NCI-H146 treated with DMSO at 0.1 percent for 48 hours (cell line): ENCODE measurements around the gene POLR2E.

Experiments
- DNase-seq: peaks from one replicate; lab custom pipeline; 2025; ENCODE audit not compliant: unreplicated experiment; lab: John Stamatoyannopoulos, UW

Gene POLR2E

DNA sequence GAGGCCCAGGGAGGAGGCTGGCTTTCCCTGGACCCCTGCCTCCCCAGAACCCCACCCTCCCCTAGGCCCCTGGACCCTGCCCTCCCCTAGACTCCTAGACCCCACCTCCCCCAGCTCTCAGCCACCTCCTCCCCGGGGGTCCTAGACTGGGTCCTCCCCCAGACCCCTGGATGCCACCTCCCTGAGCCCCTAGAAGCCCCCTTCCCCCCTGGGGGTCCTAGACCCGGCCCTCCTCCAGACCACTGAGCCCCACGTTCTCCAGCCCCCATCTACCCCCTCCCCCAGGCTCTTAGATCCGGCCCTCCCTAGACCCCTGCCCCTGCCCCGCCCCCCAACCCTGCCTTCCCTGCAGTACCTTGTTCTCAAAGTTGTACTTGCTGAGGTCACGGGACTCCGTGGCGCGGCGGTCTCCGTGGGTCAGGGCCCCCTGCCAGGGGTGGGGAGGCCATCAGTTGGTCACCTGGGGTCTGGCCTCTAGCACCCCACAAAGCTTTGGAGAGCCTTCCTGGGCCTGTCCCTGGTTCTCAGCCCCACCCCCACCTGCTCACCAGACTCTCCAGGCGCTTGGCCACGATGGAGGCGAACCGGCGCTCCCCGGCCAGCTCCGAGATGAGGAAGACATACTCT lies 16.6 kb upstream of the POLR2E start:
- no peak for DNase-seq

DNA sequence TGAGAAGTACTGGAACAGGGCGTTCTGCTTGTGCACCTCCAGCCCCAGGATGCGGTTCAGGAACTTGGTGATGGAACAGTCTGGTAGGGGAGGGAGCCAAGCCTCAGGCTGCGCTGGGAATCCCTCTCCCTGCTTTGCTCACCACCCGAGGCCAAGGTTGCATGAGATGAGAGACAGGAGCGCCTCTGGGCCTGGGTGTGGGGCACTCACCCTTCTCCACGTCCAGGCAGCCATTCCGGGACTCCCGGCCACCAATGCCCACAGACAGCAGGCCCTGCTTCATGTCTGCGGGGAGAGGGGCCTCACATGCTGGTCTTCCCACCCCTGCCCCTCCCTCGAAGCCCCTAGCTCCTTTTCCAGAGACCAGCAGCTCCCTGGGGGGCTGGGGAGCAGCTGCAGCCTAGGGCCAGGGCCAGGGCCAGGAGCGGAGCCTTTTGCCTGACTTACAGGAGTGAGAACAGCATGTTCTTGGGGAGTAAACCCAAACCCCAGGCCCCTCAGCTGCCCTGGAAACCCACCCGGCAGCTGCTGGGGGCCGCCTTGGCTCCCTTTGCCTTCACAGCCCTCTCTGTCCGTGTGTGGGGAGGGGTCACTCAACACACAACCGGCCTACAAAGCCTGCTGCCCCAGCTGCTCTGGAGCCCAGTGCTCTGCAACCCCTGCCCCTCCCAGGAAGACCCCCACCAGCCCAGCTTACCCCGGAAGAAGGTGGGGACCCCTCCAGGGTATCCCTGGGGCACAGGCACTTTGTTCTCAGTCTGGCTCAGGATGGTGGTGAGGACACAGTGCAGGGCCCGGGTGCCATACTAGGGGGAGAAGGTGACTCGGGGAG lies 15.8 kb upstream of the POLR2E start:
- no peak for DNase-seq

DNA sequence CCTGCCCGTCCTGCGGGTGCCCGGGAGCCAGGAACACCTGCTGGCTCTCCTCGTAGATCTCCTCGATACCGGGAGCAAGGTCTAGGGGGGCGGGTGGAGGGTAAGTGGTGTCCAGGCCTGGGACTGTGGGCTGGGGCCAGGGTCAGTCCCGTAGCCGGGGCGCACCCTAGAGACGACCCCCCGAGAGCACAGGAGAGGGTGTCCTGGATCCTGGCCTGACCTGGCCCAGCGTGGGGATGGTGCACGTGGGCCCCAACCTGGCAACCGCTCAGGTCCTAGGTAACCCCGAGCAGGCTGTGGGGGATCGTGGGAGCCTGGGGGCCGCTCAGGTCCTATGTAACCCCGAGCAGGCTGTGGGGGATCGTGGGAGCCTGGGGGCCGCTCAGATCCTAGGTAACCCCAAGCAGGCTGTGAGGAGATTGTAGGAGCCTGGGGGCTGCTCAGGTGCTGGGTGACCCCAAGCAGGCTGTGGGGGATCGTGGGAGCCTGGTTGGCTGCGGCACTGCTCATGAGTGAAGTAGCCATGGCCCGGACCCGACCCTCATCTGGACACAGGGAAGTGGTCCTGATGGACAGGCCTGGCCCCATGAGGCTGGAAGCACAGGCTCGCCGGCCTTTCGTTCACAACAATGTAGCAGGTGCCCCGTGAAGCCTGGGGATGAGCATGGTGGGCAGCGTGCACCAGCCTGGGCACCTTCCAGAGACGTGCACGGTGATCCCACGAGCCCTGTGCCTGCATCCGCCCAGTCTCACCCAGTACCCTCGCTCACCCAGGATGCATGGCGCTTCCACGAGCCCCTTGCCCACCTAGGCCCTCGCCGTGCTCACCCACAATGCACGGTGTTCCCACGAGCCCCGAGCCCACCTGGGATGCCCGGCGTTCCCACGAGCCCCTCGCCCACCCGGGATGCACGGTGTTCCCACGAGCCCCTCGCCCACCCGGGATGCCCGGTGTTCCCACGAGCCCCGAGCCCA lies 14.8 kb upstream of the POLR2E start:
- no peak for DNase-seq

DNA sequence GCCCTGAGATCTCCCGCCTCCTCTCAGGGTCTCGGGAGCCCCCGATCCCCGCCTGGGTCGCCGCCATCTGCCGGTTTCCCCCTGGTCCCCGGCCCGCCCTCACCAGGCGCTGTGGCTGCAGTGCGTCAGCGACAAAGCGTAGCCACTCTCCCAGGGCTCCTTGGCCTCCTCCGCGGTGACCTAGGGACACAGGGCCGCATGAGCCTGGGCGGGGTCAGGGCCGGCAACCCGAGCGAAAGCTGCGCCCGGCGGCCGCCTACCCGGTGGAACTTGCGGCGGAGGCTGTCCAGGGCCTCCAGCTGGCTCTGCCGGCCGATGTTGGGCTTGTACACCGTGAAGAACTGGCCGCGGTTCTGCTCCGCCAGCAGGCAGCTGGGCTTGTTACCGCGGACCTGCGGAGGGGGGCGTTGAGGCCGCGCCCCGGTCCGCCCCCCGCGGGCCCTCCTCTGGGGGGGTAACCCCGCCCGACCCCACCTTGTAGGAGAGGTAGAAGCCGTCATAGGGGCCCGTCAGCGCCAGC lies 13.9 kb upstream of the POLR2E start:
- DNase-seq, result no peak

DNA sequence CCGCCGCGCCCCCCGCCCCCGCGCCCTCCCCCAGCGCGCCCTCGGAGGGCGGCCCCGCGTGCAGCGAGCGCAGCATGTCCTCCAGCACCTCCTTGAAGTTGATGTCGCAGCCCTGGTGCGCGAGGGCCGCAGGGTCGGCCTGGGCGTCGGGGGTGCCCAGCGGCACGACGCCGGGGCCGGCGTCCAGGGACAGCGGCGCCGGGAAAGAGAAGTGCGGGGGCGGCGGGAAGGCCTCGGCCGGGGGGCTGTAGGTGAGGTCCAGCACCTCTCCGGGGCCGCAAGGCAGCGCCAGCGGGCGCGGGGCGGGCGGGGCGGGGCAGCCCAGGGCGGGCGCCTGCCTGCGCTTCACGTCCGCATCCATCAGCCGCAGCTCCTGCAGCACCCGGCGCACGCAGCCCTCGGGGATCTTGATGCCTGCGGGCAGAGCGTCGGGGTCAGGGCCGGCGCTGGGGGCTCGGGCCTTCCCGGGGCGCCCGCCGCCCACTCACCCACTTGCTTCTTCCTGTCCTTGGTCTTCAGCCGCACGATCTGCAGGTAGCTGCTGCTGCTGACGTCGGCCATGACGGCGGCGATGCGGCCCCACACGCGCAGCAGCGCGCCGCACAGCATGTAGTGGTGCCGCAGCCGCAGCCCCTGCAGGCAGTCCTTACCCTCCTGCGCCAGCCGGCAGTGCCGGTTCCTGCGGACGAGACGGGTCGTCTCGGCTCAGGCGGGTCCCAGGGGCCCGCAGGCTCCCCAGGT lies 13.3 kb upstream of the POLR2E start:
- no peak for DNase-seq

DNA sequence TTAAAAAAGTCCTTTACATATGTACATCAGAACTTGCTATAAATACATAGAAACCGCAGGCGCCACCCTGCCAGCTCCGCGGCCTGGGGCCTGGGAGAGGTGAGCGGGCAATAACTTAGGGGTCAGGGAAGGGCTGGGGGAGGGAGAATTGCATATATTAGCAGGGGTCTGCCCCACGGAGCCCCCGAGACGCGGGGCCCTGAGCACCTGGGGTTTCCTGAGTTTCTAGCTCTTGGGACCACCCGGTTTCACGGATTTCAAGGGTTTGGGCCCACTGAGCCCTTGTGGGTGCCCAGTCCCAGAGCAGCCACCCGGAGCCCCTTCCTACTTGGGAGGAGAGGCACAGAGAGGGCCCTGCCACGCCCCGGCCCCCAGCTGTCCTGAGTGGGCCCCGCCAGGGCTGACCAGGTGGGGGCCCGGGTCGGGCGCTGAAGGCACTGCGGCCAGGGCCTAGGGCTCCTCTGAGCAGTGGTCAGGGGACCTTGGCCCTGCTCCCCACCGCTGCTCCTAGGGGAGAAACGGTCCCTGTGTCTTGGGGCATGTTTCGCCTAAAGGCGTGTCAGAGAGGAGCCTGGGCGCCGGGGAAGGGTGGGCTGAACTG lies 12.6 kb upstream of the POLR2E start:
- DNase-seq, result no peak

DNA sequence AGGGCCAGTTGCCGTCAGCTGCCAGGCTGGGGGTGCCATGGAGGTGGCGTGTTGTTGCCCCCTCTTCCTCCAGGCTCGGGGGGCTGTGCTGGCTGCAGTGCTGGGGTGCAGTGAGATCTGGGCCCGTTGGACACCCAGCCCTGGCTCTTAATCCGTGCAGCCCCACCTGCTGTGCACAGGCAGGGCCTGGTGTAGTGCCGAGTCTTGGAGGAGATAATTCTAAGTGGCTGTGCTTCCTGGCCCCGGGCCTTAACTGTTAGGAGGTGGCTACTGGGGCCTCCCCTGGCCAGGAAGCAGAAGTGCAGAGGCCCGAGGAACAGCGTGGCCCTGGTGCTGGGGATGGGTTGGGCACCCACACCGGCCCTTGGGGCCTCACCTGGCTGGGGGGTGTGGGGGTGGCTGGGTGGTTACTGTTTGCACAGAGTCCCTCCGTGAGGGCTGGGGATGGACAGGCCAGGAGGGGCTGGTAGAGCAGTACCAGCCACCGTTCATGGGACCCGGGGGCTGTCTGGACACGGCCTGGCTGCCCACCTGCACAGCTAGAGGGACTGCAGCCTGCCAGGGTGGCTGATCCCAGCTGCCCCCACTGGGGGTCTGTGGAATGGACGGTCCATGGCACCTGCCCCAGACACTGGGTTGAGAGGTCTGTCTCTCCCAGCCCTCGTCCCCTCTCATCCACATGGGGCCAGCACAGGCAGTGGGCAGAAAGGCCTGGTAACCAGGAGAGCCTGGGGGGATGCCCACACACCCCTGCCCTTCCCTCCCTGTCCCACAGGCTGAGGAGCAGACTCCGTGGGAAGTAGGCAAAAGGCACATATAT lies 11.9 kb upstream of the POLR2E start:
- DNase-seq, result no peak

DNA sequence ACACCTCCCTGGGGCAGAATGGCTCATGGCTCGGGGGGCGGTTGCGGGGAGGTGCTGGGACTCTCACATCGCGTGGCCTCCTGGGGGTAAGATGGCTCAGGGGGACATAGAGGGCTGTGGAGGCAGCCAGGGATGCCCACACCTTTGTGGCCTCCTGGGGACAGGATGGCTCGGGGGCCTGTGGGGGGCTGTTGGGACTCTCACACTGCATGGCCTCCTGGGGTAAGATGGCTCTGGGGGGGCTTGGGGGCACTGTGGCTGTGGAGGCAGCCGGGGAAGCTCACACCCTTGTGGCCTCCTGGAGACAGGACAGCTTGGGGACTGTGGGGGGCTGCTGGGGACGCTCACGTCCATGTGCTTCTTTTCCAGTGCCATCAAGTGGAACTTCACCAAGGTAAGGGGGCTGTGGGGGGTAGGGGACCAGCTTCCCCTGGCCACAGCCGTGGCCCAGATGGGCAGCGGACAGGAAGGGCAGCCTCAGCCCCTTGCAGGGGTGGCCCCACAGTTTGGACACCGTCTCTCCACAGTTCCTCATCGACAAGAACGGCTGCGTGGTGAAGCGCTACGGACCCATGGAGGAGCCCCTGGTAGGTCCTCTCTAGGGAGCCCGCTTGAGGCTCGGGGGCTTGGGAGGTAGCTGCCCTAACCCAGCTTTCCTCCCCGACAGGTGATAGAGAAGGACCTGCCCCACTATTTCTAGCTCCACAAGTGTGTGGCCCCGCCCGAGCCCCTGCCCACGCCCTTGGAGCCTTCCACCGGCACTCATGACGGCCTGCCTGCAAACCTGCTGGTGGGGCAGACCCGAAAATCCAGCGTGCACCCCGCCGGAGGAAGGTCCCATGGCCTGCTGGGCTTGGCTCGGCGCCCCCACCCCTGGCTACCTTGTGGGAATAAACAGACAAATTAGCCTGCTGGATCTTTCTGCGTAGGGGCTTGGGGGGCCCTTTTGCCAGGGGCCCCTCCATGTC lies 11.0 kb upstream of the POLR2E start:
- DNase-seq, result no peak

DNA sequence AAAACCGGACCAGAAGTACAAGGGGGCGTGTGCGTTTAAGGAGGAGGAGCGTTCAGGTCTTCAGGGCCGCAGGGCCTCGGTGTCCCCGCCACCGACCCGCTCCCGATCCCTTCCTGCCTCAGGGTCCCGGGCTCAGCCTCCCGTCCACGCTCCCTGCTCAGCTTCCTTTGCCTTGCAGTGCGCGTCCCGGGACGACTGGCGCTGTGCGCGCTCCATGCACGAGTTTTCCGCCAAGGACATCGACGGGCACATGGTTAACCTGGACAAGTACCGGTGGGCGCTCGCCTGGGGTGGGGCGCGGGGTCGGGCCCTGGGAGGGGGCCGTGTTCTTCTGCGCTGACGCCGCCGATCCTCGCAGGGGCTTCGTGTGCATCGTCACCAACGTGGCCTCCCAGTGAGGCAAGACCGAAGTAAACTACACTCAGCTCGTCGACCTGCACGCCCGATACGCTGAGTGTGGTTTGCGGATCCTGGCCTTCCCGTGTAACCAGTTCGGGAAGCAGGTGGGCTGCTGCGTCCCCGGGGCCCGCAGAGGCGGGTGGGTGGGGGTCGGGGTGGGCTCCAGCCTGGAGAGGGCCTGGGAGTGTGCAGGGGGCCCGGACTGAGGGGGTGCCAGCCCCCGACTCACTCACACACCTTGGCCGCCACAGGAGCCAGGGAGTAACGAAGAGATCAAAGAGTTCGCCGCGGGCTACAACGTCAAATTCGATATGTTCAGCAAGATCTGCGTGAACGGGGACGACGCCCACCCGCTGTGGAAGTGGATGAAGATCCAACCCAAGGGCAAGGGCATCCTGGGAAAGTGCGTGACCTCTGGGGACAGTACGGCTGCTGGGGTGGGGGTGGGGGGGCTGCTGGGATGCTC lies 10.1 kb upstream of the POLR2E start:
- DNase-seq, result no peak

DNA sequence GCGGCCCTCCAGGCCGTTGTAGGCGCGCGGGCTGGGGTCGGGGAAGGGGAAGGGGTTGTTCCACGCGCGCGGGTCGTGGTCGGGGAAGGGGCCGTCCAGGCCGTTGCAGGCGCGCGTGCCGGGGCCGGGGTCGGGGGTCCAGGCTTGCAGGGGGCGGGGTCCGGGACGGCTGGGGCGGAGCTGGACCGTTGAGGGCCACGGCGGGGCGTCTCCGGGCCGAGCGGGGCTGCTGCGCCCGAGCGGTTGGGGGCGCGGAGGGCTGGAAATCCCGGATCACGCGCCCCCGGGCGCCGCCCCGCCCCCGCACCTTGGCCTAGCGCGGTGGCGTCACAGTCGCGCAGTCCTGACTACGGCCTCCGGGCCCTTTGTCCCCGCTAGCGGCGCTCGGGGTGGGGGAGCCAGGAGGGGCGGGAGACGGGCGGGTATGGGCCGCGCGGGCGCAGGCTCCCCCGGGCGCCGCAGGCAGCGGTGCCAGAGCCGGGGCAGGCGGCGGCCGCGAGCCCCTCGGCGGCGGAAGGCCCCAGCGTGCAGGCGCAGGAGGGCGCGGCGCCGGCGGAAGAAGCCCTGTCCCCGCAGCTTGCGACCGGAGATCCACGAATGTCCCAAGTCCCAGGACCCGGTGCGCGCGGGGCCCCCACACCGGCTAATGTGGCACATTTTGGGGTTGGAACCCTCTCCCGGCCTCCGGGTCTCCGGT lies 9.3 kb upstream of the POLR2E start:
- DNase-seq, result peak; percentile 11

DNA sequence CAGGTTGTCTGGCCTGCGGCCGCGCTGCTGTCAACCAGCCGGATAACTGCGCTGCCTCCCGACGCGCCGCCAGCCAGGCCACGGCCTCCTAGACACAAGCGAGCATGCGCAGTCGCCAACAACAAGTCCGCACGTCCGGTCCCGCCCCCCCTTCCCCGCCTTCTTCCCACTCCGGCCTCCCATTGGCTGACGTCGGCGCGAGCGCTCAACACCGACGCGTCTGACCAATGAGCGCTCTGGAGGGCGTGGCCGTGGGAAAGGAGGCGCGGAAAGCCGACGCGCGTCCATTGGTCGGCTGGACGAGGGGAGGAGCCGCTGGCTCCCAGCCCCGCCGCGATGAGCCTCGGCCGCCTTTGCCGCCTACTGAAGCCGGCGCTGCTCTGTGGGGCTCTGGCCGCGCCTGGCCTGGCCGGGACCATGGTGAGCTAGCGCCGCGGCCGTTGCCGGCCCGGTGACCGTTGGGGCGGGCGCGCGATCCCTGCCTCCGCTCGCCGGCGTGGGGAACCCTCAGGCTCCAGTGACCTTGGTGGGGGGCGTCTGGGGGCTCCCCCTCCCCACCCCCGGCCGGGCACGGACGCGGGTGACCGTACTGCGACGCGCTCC lies 8.6 kb upstream of the POLR2E start, which contains the start of gene GPX4:
TSS of gene GPX4 (plus strand) at position 287 of the 603 bp plus-strand sequence. CDS start at position 337, 50 bp downstream.
- DNase-seq, result peak; percentile 84

DNA sequence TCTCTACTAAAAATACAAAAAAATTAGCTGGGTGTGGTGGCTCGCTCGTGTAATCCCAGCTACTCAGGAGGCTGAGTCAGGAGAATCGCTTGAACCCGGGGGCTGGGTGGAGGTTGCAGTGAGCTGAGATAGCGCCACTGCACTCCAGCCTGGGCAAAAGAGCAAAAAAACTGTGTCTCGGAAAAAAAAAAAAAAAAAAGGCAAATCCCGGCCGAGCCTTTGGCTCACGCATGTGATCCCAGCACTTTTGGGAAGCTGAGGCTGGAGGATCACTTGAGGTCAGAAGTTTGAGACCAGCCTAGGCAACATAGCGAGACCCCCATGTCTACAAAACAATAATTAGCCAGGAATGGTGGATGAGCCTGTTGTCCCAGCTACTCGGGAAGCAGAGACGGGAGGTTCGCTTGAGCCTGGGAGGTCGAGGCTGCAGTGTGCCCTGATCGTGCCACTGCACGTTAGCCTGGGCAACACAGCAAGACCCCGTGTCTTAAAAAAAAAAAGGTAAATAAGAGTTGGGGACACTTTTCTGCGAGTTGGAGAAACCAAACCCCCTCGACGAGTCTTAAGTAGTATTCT lies 8.0 kb upstream of the POLR2E start:
- no peak for DNase-seq

DNA sequence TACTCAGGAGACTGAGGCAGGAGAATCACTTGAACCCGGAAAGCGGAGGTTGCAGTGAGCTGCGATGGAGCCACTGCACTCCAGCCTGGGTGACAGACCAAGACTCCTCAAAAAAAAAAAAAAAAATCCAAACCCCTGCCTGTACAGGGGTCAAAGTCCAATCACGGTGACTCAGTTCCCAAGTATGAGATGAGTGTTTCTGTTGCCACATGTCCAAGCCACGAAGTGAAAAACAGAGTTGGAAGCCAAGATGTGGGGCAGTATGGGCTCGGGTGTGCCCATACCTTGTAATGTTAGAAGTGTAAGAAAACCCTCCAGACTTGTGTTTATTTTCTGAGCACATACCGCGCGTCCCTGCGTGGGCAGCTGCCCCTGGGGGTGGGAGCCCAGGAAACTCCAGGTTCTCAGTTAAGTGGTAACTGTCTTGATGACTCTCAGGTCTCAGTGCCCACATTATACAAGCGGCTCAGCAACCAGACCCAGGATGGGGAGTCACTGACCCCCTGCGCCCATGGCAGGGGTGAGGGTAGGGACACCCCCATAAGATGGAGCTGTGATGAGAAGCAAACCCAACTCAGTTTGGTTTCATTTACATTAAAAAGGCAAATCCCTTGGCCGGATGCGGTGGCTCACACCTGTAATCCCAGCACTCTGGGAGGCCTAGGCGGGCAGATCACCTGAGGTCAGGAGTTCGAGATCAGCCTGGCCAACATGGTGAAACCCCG lies 7.4 kb upstream of the POLR2E start:
- no peak for DNase-seq

DNA sequence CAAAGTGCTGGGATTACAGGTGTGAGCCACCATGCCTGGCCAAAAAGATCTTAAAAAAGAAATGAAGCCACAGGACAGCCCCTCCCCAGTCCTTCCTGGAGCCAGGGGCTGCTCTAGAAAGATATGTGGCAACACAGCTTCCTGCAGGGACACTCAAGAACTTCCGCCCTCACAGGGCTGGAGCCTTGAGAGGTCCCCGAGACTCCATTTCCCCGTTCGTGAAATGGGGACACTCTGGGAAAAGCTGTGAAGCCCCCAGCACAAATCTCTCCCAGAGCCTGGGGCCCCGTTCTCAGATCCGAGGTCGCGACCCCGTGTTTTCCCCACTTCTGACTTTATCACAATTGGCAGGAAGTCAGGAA lies 6.1 kb upstream of the POLR2E start:
- DNase-seq, result no peak
